Adrenal gland (tissue), 19 donors: Measurements from ENCODE around the gene DCTPP1. TPM values are rescaled to one million over a fixed set of nuclear protein-coding genes. Genes with fewer than 3 reads are reported as not detected.
"Not testable (repeated sequence)": the region's sequence is repeated elsewhere in the genome, so short reads cannot be mapped to it uniquely, and the experiment has no call there.

Experiments
- DNase-seq, 7 donors: peaks; one replicate each; pipeline ENCODE4 v3.0.0-alpha.2; 2019 to 2020
- H3K27ac ChIP-seq, 5 donors: fragments of 200-600 bp; sonication (generic) in 4 of 5; 1 replicate in 3 of 5; 2 replicates in 2 of 5; pipeline versions ENCODE4 v1.5.1 to v1.8.0; 2016 to 2020; ENCODE audit warnings: mild to moderate bottlenecking in 1 of 5
- H3K27me3 ChIP-seq: fragments of 200-600 bp; 2 replicates; pipeline ENCODE4 v1.8.0; 2021
- H3K36me3 ChIP-seq, 2 donors: fragments of 200-600 bp; replicated peaks in 1 of 2; 1 replicate in 1 of 2; 2 replicates in 1 of 2; pipeline versions ENCODE4 v1.5.1 to v1.8.0; 2018 to 2022
- H3K4me1 ChIP-seq, 2 donors: fragments of 200-600 bp; replicated peaks in 1 of 2; 1 replicate in 1 of 2; 2 replicates in 1 of 2; pipeline versions ENCODE4 v1.5.1 to v1.8.0; 2018 to 2021
- H3K4me3 ChIP-seq, 4 donors: fragments of 200-600 bp; sonication (generic) in 3 of 4; one replicate each; pipeline ENCODE4 v1.5.1; 2016 to 2018
- H3K9me3 ChIP-seq, 3 donors: fragments of 200-600 bp; sonication (generic) in 1 of 3; replicated peaks in 1 of 3; 1 replicate in 2 of 3; 2 replicates in 1 of 3; pipeline versions ENCODE4 v1.5.1 to v1.8.0; 2016 to 2021
- POLR2A ChIP-seq, 2 donors: fragments of 450-650 bp; IDR thresholded peaks; one replicate each; pipeline ENCODE4 v1.6.1; 2017; ENCODE audit warnings: antibody characterized with exemption in 2 of 2, mild to moderate bottlenecking in 2 of 2, moderate library complexity in 1 of 2
- WGBS, 4 donors: extraction: QIAGEN DNeasy Blood & Tissue Kit in 2 of 4; methylation state at CpG; one replicate each; pipeline versions ENCODE4 v1.1.5 to v1.1.7; 2013 to 2017; 5-methylcytosine and 5-hydroxymethylcytosine counted together
- intact Hi-C, 2 donors: fragments of 100-400 bp; cut with DNase I; formaldehyde crosslinking; loops; one replicate each; pipeline versions ENCODE4 v1.14.1 to v1.15.0; 2022 to 2023
- long read RNA-seq, 10 donors: library from polyadenylated mRNA in 3 of 10; unstranded in 2 of 10; stranded (forward) in 1 of 10; transcript quantifications; one replicate each; pipeline ENCODE4 v2.0.0 and lab custom pipeline, GENCODE V29; 2021 to 2026
- polyA plus RNA-seq, 3 donors: library from polyadenylated mRNA; stranded (reverse); fragments of 200-250 nt in 2 of 3; fragments of 350-450 nt in 1 of 3; fragmentation: Illumina TruSeq in 1 of 3; extraction: RNeasy Lipid Tissue Mini Kit (QIAGEN cat#74804) in 1 of 3; gene quantifications; one replicate each; pipeline ENCODE4 v1.2.3, GENCODE V29; 2013 to 2014
- total RNA-seq, 9 donors: library from RNA; depleted of rRNA in 4 of 9; stranded (reverse); fragments of >200 nt in 4 of 9; fragments of 120-200 nt in 1 of 9; fragmentation: NEBNext Ultra II Directional in 1 of 9; extraction: Animal tissue kit (Norgen Biotek cat#: 25700) in 1 of 9; gene quantifications; one replicate each; pipeline versions ENCODE4 v1.1.0 to v1.2.4, GENCODE V29; 2013 to 2023
- TF ChIP-seq, protein P1 (sequence below), 6 experiments: fragments of 450-650 bp in 4 of 6; fragments of 200-600 bp in 2 of 6; sonication (generic) in 1 of 6; IDR thresholded peaks; 1 replicate in 5 of 6; 2 replicates in 1 of 6; pipeline versions ENCODE4 v1.5.1 to v1.8.0; 2016 to 2021; ENCODE audit warnings: antibody characterized with exemption in 6 of 6, mild to moderate bottlenecking in 2 of 6, moderate library complexity in 1 of 6
- donor health status: healthy with polysubstance abuse.
- donor health status: Bipolar disorder and iron deficiency.
- donor health status: DM: yes; HTN: yes; CAD: no.
- donor health status: DM: no; HTN: no; CAD: no.
- donor health status: DM: no; HTN: no; CAD: no.
- donor health status: DM: yes; HTN: yes; CAD: no.

Gene DCTPP1
- total RNA-seq (10 to 100 TPM; 13.9 to 33.9 (median 29.5) TPM), polyA plus RNA-seq (10 to 100 TPM; 11.7 to 15.2 (median 13.3) TPM)
- long read RNA-seq, donor 1, transcript DCTPP1-204 (2 exons, 853 nt): minor isoform, 5 of 28 reads
- long read RNA-seq, donor 1, transcript DCTPP1-201 (3 exons, 1,222 nt): major isoform, 23 of 28 reads
- long read RNA-seq, donor 1, partial matches to known transcripts: 0 of 28 reads
- long read RNA-seq, donor 1, other reads (novel, unspliced or antisense): 0 of 28 reads
- long read RNA-seq, donor 2, transcript DCTPP1-201 (3 exons, 1,222 nt): major isoform, 10 of 13 reads
- long read RNA-seq, donor 2, partial matches to known transcripts: 0 of 13 reads
- long read RNA-seq, donor 2, other reads (novel, unspliced or antisense): 0 of 13 reads
- long read RNA-seq, donor 3, transcript DCTPP1-201 (3 exons, 1,222 nt): major isoform, 20 of 26 reads
- long read RNA-seq, donor 3, partial matches to known transcripts: 5 of 26 reads
- long read RNA-seq, donor 3, other reads (novel, unspliced or antisense): 0 of 26 reads
- long read RNA-seq, donor 4, transcript DCTPP1-201 (3 exons, 1,222 nt): major isoform, 32 of 32 reads
- long read RNA-seq, donor 4, partial matches to known transcripts: 0 of 32 reads
- long read RNA-seq, donor 4, other reads (novel, unspliced or antisense): 0 of 32 reads
- long read RNA-seq, donor 5, transcript DCTPP1-201 (3 exons, 1,222 nt): major isoform, 43 of 46 reads
- long read RNA-seq, donor 5, partial matches to known transcripts: 0 of 46 reads
- long read RNA-seq, donor 5, other reads (novel, unspliced or antisense): 2 of 46 reads
- long read RNA-seq, donor 6, transcript DCTPP1-201 (3 exons, 1,222 nt): major isoform, 21 of 22 reads
- long read RNA-seq, donor 6, partial matches to known transcripts: 0 of 22 reads
- long read RNA-seq, donor 6, other reads (novel, unspliced or antisense): 1 of 22 reads
- long read RNA-seq, donor 7, transcript DCTPP1-201 (3 exons, 1,222 nt): major isoform, 10 of 12 reads
- long read RNA-seq, donor 7, partial matches to known transcripts: 0 of 12 reads
- long read RNA-seq, donor 7, other reads (novel, unspliced or antisense): 0 of 12 reads
- long read RNA-seq, donor 8, transcript DCTPP1-201 (3 exons, 1,222 nt): major isoform, 22 of 29 reads
- long read RNA-seq, donor 8, partial matches to known transcripts: 5 of 29 reads
- long read RNA-seq, donor 8, other reads (novel, unspliced or antisense): 0 of 29 reads
- long read RNA-seq, donor 9, transcript DCTPP1-201 (3 exons, 1,222 nt): major isoform, 14 of 14 reads
- long read RNA-seq, donor 9, partial matches to known transcripts: 0 of 14 reads
- long read RNA-seq, donor 9, other reads (novel, unspliced or antisense): 0 of 14 reads
- long read RNA-seq, donor 10, transcript DCTPP1-201 (3 exons, 1,222 nt): major isoform, 15 of 16 reads
- long read RNA-seq, donor 10, partial matches to known transcripts: 0 of 16 reads
- long read RNA-seq, donor 10, other reads (novel, unspliced or antisense): 0 of 16 reads

DNA sequence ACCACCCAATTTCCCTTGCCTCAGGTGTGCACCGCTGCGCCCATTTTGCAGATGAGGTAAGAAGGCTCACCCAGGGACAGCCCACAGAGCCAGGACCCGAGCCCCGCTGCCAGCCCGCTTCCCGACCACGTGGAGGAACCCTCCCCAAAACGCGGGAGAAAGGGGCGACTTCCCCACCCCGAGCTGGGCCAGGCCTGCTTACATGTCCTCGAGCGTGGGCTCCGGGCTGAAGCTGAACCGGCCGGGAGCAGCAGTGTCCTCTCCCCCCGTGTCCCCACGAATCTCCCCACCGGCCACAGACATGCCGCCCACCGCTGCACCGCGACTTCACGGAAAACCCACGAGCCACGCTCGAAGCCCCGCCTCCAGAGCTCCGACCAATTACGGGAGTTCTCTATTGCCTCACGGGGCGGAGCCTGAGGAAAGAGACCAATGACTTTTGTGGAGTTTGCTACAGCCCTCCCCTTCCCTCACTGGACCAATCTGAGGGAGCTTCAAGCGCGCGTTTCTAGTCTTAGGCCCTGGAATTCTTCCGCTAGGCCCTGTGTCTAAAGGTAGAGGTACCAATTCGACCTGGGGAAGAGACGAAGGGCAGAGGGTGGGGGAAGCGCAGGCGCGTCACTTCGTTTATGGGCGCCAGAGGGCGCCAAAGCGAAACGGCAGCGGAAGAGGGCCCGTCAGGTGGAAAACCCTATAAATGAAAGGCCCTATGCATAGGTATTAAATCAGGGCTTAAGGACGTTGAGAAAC, at the start of gene DCTPP1:
Gene DCTPP1 (minus strand): TSS at position 353 of the 750 bp plus-strand sequence. CDS start 50 bp downstream, at position 303.
- WGBS, 4 donors: 1 to 2% (median 1%) methylated on average over 18 to 49 of the region's 49 CpGs

GRCh38 chr16:30478766-30479478, 49.1 kb upstream of the DCTPP1 start:
- Histone ChIP-seq H3K27me3 (peaks cover 1% of the 10 kb centered on the region), H3K9me3 (no peaks in the 10 kb centered on the region), H3K36me3 (no peaks in the 10 kb centered on the region), H3K4me3 (no peak overlapping the region), H3K4me1 (no peaks in the 10 kb centered on the region), H3K27ac (no peak overlapping the region)
- no peak for DNase-seq
- intact Hi-C loops: no loop called here
- 80 to 90% (median 83%) methylated on average over 10 to 12 of the region's 12 CpGs for WGBS, 4 donors
- TF ChIP-seq, protein P1, sequence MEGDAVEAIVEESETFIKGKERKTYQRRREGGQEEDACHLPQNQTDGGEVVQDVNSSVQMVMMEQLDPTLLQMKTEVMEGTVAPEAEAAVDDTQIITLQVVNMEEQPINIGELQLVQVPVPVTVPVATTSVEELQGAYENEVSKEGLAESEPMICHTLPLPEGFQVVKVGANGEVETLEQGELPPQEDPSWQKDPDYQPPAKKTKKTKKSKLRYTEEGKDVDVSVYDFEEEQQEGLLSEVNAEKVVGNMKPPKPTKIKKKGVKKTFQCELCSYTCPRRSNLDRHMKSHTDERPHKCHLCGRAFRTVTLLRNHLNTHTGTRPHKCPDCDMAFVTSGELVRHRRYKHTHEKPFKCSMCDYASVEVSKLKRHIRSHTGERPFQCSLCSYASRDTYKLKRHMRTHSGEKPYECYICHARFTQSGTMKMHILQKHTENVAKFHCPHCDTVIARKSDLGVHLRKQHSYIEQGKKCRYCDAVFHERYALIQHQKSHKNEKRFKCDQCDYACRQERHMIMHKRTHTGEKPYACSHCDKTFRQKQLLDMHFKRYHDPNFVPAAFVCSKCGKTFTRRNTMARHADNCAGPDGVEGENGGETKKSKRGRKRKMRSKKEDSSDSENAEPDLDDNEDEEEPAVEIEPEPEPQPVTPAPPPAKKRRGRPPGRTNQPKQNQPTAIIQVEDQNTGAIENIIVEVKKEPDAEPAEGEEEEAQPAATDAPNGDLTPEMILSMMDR (IDR thresholded peaks at IDR 0.05): no peak
- no peak for TF ChIP-seq POLR2A (IDR thresholded peaks at IDR 0.05)

More for the DNA sequence above, at the start of gene DCTPP1:
- peak in 1 of 2 donors; percentile 50 for TF ChIP-seq POLR2A (IDR thresholded peaks at IDR 0.05)
- TF ChIP-seq, protein P1 (IDR thresholded peaks at IDR 0.05): peak; percentile 61 to 86 (median 83)
- Histone ChIP-seq H3K4me3 (peak within 1 kb of the TSS in 3 of 4 donors; percentile 28 to 52 (median 41)), H3K9me3 (no peaks in the 10 kb centered on the region), H3K27me3 (no peaks in the 10 kb centered on the region), H3K36me3 (no peaks in the 10 kb centered on the region), H3K4me1 (peaks cover 9 to 20% of the 10 kb centered on the region in 2 donors), H3K27ac (peak within 1 kb of the TSS in 3 of 5 donors; percentile 44 to 74 (median 70))
- peak; percentile 93 to 99 (median 98) for DNase-seq
- intact Hi-C loops: no loop called here

- H3K36me3 ChIP-seq, H3K9me3 ChIP-seq, H3K4me1 ChIP-seq, H3K27ac ChIP-seq, H3K27me3 ChIP-seq, DNase-seq, intact Hi-C loops, H3K4me3 ChIP-seq: not testable (repeated sequence)
- 82 to 86% (median 83%) methylated on average over 3 of the region's 3 CpGs for WGBS, 4 donors
Observed at GRCh38 chr16:30477773-30478172, 47.9 kb upstream of the DCTPP1 start.
